OCI-LY3 (cell line): ENCODE results near the gene LITAFD.

Source experiments
- H2AFZ ChIP-seq: fragments of 200-600, 300-600 bp; shearing (Covaris generic); 2 replicates; pipeline ENCODE4 v1.6.0; 2014; ENCODE audit warnings: antibody characterized with exemption, low read depth, low read length
- H3K27ac ChIP-seq: fragments of 200-600, 300-600 bp; sonication (generic); 2 replicates; pipeline ENCODE4 v1.5.1; 2014; ENCODE audit warnings: mild to moderate bottlenecking, low read length, moderate library complexity, mixed read lengths
- H3K27me3 ChIP-seq: fragments of 200-600, 300-600 bp; sonication (generic); 2 replicates; pipeline ENCODE4 v1.6.1; 2014; ENCODE audit warnings: low read depth, low read length, mixed read lengths
- H3K36me3 ChIP-seq: fragments of 200-600, 300-600 bp; sonication (generic); replicated peaks from 2 replicates; pipeline ENCODE3; 2014; ENCODE audit warnings: low read depth, low read length, mixed read lengths
- H3K4me1 ChIP-seq: fragments of 300-600, 200-600 bp; sonication (generic); 2 replicates; pipeline ENCODE4 v1.6.1; 2014; ENCODE audit warnings: low read length, mixed read lengths
- H3K4me2 ChIP-seq: fragments of 200-600, 300-600 bp; sonication (generic); 2 replicates; pipeline ENCODE4 v1.6.1; 2014; ENCODE audit warnings: low read length, mixed read lengths
- H3K4me3 ChIP-seq: fragments of 300-600, 200-600 bp; sonication (generic); 2 replicates; pipeline ENCODE4 v1.5.1; 2014; ENCODE audit warnings: antibody characterized with exemption, mild to moderate bottlenecking, low read length, moderate library complexity
- H3K79me2 ChIP-seq: fragments of 300-600, 200-600 bp; shearing (Covaris generic); 2 replicates; pipeline ENCODE4 v1.6.1; 2014; ENCODE audit warnings: mild to moderate bottlenecking, low read length, mixed read lengths
- H3K9ac ChIP-seq: fragments of 300-600, 200-600 bp; shearing (Covaris generic); 2 replicates; pipeline ENCODE4 v1.6.0; 2014; ENCODE audit warnings: mild to moderate bottlenecking, low read length, moderate library complexity
- H3K9me3 ChIP-seq: fragments of 200-600, 300-600 bp; shearing (Covaris generic); 2 replicates; pipeline ENCODE4 v1.6.1; 2014; ENCODE audit warnings: low read length, mixed read lengths; ENCODE audit not compliant: insufficient read depth
- H4K20me1 ChIP-seq: fragments of 200-600, 300-600 bp; sonication (generic); 2 replicates; pipeline ENCODE4 v1.6.1; 2016; ENCODE audit warnings: low read length, mixed read lengths; ENCODE audit not compliant: insufficient read depth
- EZH2phosphoT487 ChIP-seq: fragments of 200-600 bp; shearing (Covaris generic); IDR thresholded peaks from 2 replicates; pipeline ENCODE4 v1.6.1; 2018; ENCODE audit warnings: antibody characterized with exemption, mixed run types, low read depth
- TF ChIP-seq, protein P1 (sequence below): fragments of 200-600, 300-600 bp; sonication (generic); IDR thresholded peaks from 2 replicates; pipeline ENCODE4 v1.5.1; 2014; ENCODE audit warnings: antibody characterized with exemption, low read length, low read depth

The LITAFD gene

DNA sequence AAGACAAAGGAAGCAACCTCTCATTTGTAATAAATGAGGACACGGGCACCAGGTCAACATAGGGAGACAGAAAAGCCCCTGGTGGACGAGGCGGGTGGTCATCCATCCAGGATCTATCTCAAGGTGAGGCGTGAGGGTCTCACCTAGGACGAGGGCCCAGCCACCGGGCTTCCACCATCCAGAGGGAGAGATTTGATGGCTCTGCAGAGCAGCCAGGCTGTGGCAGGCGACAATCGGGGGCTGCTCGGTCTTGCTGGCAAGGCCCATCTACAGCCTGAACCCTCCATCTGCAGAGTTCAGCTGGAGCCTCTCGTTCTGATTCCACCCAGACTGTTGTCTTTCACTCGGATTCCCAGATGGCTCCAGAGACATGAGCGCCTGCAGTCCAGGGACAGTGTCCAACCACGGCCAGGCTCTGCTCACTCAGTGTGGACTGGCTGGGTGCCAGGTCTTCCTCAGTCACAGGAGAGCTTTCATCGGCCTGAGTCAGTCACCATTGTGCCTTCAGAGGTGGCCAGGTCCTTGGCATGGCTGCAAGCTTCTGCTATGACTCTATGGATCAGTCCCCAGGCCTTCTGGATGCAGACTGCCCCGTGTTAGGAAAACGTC is 5.9 kb downstream of the LITAFD start:
- H3K4me1 ChIP-seq: peaks cover 20% of the 10 kb centered on the region
- H4K20me1 ChIP-seq: peaks cover 27% of the 10 kb centered on the region
- no peak overlapping the region for H2AFZ ChIP-seq
- H3K27ac ChIP-seq: no peak overlapping the region
- H3K9me3 ChIP-seq: no peaks in the 10 kb centered on the region
- TF ChIP-seq EZH2phosphoT487: no peak
- TF ChIP-seq, protein P1, sequence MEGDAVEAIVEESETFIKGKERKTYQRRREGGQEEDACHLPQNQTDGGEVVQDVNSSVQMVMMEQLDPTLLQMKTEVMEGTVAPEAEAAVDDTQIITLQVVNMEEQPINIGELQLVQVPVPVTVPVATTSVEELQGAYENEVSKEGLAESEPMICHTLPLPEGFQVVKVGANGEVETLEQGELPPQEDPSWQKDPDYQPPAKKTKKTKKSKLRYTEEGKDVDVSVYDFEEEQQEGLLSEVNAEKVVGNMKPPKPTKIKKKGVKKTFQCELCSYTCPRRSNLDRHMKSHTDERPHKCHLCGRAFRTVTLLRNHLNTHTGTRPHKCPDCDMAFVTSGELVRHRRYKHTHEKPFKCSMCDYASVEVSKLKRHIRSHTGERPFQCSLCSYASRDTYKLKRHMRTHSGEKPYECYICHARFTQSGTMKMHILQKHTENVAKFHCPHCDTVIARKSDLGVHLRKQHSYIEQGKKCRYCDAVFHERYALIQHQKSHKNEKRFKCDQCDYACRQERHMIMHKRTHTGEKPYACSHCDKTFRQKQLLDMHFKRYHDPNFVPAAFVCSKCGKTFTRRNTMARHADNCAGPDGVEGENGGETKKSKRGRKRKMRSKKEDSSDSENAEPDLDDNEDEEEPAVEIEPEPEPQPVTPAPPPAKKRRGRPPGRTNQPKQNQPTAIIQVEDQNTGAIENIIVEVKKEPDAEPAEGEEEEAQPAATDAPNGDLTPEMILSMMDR: no peak
- no peak overlapping the region for H3K4me3 ChIP-seq
- H3K36me3 ChIP-seq: peaks cover 19% of the 10 kb centered on the region
- H3K9ac ChIP-seq: no peak overlapping the region
- H3K27me3 ChIP-seq: 0 out of 2 replicates have a peak, but pooled peaks cover 8% of the 10 kb centered on the region
- H3K79me2 ChIP-seq: no peaks in the 10 kb centered on the region
- no peak overlapping the region for H3K4me2 ChIP-seq

DNA sequence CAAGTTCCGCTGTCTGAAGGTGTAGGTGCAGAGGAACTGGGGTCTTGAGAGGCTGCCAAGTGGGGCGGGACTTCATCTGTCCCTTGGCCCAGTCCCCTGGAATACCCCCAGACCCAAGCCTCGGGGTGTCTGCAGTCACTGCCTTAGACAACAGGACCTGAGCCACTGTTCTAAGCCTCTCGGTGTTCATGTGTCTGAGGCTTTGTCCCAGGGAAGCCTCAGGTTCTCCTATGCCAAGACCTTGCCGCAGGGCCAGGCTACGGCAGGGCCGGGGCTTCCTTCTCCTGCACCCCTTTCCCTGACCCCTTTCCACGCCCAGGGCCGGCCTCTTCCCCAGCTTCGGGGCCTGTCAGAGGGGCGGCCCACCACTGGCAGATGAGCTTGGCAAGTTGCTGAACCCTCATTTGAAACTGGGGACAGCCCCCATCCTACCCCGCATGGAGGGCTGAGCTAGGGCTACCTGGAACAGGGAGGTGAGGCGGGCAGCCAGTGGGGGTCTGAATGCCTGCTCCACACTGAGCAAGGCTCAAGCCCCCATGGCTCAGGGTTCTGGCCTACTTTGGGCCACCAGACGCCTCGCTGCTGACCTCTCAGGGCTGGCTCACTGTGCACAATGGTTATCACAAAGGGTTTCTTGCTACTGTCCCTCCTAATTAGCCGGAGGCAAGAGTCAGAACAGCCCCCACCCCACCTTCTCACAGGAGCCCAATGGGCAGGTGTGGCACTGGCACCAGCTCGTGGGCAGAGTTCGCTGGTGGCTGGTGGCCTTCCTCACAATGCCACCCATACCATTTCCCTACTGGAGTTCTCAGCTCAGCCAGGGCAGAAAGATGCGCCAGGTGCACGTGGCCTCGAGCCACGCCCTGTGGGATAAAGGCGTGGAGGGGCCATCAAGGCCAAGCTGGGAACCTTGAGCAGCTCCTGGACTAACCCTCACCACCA is 7.1 kb downstream of the LITAFD start:
- peaks cover 31% of the 10 kb centered on the region for H3K36me3 ChIP-seq
- no peak overlapping the region for H3K4me3 ChIP-seq
- H3K79me2 ChIP-seq: no peaks in the 10 kb centered on the region
- TF ChIP-seq EZH2phosphoT487: no peak
- TF ChIP-seq, protein P1: no peak
- peaks cover 33% of the 10 kb centered on the region for H4K20me1 ChIP-seq
- H3K9ac ChIP-seq: no peak overlapping the region
- H2AFZ ChIP-seq: no peak overlapping the region
- no peak overlapping the region for H3K4me2 ChIP-seq
- peaks cover 23% of the 10 kb centered on the region for H3K4me1 ChIP-seq
- H3K27me3 ChIP-seq: 0 out of 2 replicates have a peak, but pooled peaks cover 8% of the 10 kb centered on the region
- H3K9me3 ChIP-seq: no peaks in the 10 kb centered on the region
- no peak overlapping the region for H3K27ac ChIP-seq

DNA sequence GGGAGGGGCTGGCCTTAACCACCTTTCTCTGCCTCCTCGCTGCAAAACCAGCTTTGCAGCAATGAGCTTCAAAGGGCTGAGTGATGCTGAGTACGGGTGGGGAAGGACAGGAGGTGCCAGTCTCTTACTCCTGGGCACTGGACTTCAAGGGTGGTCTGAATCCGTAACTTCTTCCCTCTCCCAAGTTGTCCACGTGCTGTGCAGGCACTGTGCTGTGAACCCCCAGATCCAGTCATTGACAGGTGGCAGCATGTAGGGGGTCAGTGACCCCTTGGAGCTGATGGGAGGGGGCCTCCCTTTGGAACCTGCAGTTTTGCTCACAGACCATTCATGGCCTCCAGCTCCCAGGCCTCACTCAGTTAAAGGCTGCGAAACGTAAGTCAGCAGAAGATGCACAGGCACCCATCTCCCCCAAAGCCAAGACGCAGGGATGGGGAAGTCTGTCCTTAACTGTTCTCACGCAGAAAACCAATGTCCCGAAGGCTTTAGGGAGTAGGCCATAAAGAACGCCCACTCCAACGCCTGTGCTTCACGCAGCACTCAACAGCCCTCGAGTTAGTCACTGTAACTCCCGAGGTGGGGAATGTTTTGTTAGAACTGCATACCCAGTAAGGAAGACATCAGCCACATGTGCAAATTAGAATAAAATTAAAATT is 7.9 kb downstream of the LITAFD start:
- Histone ChIP-seq H3K4me1 (peaks cover 23% of the 10 kb centered on the region), H2AFZ (no peak overlapping the region), H4K20me1 (peaks cover 33% of the 10 kb centered on the region), H3K27me3 (0 out of 2 replicates have a peak, but pooled peaks cover 8% of the 10 kb centered on the region), H3K9ac (no peak overlapping the region), H3K27ac (no peak overlapping the region), H3K36me3 (peaks cover 39% of the 10 kb centered on the region), H3K4me3 (no peak overlapping the region), H3K4me2 (no peak overlapping the region), H3K9me3 (no peaks in the 10 kb centered on the region), H3K79me2 (no peaks in the 10 kb centered on the region)
- no peak for TF ChIP-seq EZH2phosphoT487
- TF ChIP-seq, protein P1: no peak

DNA sequence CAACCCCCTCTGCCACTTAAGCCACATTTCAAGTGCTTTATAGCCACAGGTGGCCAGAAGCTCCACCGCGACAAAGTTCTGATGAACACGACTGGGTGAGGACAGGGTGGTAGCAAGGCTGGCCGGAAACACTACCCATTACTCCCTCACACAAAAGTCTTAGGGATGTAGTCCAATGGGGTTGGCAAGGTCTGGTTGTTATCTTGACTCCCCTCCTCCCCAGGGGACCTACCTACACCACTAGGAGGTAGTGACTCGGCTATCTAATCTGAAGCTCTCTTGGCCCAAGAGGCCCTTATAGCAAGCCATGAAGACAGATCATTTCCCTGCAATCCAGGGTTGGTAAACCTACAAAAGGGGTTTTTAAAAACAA is 8.4 kb downstream of the LITAFD start:
- no peak overlapping the region for H3K4me3 ChIP-seq
- H3K27ac ChIP-seq: no peak overlapping the region
- H3K9ac ChIP-seq: no peak overlapping the region
- peaks cover 33% of the 10 kb centered on the region for H4K20me1 ChIP-seq
- no peak overlapping the region for H2AFZ ChIP-seq
- no peaks in the 10 kb centered on the region for H3K79me2 ChIP-seq
- H3K9me3 ChIP-seq: no peaks in the 10 kb centered on the region
- H3K36me3 ChIP-seq: peaks cover 43% of the 10 kb centered on the region
- no peak for TF ChIP-seq EZH2phosphoT487
- TF ChIP-seq, protein P1: no peak
- 0 out of 2 replicates have a peak, but pooled peaks cover 5% of the 10 kb centered on the region for H3K27me3 ChIP-seq
- no peak overlapping the region for H3K4me2 ChIP-seq
- H3K4me1 ChIP-seq: peaks cover 23% of the 10 kb centered on the region
